Astrocyte of the spinal cord (primary cell): ENCODE results near the gene SRMS.

Source experiments
- DNase-seq: peaks from one replicate; pipeline ENCODE4 v3.0.0; 2011; ENCODE audit warnings: low read depth, low spot score
- H3K4me3 ChIP-seq: 2 replicates; pipeline ENCODE4 v1.5.1; 2011; ENCODE audit warnings: low read depth, mild to moderate bottlenecking, low read length, moderate library complexity
- in situ Hi-C: cut with HindIII; loops from 2 replicates; pipeline ENCODE4 v1.10.0; 2017; ENCODE audit warnings: low sequenced_read_pairs
- TF ChIP-seq, protein P1 (sequence below): IDR thresholded peaks from 2 replicates; pipeline ENCODE4 v1.5.1; 2012; ENCODE audit warnings: low read depth, mild to moderate bottlenecking, low read length, inconsistent platforms

SRMS gene

DNA sequence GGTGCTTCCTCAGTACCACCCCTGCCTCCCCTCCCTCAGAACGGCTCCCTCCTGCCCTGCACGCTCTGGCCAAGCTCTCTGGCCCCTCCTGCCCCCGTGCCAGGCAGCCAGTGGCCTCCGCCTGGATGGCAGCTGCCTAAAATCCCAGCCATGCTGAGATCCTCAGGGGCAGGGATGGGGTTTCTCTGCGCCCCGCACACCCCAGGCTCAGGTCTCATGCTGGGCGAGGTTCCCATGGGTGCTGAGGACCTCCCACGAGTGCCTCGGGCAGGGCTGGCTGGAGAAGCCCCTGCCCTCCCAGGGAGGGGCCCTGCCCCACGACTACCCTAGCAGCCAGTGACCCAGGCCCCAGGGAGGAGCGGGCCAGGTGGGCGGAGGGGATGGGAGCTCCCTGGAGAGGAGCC is 13.1 kb downstream of the SRMS start:
- no peak overlapping the region for H3K4me3 ChIP-seq
- in situ Hi-C loops, result no loop called here
- DNase-seq, result no peak
- TF ChIP-seq, protein P1, sequence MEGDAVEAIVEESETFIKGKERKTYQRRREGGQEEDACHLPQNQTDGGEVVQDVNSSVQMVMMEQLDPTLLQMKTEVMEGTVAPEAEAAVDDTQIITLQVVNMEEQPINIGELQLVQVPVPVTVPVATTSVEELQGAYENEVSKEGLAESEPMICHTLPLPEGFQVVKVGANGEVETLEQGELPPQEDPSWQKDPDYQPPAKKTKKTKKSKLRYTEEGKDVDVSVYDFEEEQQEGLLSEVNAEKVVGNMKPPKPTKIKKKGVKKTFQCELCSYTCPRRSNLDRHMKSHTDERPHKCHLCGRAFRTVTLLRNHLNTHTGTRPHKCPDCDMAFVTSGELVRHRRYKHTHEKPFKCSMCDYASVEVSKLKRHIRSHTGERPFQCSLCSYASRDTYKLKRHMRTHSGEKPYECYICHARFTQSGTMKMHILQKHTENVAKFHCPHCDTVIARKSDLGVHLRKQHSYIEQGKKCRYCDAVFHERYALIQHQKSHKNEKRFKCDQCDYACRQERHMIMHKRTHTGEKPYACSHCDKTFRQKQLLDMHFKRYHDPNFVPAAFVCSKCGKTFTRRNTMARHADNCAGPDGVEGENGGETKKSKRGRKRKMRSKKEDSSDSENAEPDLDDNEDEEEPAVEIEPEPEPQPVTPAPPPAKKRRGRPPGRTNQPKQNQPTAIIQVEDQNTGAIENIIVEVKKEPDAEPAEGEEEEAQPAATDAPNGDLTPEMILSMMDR, result no peak

DNA sequence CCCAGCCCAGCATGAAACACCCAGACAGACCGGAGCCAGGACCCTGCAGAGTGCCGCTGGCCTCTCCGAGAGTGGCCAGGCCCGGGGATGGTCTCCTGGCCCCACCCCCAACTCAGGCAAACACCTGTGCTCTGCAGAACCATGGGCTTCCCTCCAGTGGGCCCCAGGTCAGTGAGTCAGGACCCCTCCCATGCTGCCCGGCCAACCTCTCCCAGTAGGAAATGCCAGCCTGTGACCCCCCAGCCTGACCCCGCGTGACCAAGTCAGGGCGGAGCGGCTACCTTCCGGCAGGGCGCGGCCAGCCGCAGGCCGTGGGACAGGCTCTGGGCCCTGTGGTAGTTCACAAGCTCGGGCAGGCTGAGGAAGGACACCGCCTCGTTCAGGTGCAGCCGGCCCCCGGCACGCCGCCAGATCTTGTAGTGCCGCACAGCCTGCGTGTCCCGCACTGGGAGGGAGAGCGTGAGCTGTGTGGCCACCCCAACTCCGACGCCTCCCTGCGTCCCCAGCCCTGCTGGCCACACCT is 13.6 kb downstream of the SRMS start:
- DNase-seq, result no peak
- in situ Hi-C loops, result no loop called here
- TF ChIP-seq, protein P1, result no peak
- H3K4me3 ChIP-seq, result no peak overlapping the region

DNA sequence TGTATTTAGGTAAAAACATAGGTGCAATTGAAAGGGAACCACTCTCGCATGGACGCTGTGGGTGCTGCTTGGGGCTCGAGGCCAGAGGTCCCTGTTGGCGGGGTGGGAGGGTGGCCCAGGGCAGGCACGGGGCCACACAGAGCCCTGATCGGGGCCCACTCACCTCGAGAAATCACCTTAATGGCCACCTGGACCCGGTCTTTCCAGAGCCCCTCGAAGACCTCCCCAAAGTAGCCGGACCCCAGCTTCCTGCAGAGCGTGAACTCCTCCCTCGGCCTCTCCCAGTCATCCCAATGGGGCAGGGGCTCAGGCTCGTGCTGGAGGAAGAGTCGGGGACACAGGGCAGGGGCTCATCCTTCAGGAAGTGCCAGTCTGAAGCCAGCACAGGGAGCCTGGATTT is 14.2 kb downstream of the SRMS start:
- DNase-seq, result no peak
- in situ Hi-C loops, result no loop called here

DNA sequence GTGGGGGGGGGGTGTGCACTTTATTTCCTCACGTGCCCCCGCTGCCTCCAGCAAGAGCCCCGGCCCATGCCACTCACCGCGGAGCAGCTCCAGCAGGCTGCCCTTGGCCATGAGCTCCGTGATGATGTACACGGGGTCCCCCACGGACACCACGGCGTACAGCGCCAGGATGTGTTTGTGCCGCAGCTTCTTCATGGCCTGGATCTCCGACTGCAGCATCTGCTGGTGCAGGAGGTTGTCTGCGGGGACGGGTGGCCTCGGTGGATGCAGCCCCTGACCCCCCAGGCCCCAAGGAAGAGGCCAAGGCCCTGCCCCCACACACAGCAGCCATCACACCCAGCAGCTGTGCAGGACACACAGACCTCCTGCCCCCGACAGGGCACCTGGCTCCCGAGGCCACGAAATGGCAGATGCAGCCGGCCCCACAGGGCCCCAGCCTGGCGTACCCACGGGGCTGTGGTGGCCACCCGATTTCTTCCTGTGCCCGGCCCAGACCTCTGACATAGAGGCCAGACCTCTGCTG is 15.0 kb downstream of the SRMS start:
- in situ Hi-C loops, result no loop called here
- no peak for DNase-seq
- no peak overlapping the region for H3K4me3 ChIP-seq
- TF ChIP-seq, protein P1, result no peak

More for the DNA sequence above, 14.2 kb downstream of the SRMS start:
- H3K4me3 ChIP-seq, result no peak overlapping the region
- TF ChIP-seq, protein P1, result no peak

DNA sequence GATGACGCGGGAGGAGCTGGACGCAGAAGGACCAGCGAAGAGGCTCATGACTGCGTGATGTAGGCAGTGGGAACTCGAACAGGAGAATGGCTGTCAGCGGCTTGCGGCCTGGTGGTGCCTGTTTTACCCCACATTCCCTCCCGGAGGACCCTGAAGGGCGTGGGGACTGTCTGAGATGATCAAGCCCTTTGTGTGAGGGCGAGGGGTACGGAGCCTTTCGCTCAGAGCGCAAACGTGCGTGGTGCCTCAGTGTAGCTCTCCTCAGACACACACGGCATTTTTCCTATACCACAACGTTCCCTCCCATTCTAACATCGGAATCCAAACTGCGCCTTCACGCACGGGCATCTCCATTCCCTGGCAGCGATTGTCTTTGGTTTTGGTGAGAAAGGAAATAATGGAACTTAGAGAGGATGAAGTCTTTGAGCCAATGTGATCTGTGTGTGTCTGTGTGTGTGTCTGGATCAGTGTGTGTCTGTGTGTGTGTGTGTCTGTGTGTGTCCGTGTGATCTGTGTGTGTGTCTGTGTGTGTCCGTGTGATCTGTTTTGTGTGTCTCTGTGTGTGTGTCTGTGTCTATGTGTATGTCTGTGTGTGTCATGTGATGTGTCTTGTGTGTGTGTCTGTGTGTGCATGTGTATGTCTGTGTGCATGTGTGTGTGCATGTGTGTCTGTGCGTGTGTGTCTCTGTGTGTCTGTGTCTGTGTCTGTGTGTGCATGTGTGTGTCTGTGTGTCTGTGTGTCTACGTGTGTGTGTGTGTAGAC is 15.7 kb downstream of the SRMS start:
- H3K4me3 ChIP-seq, result no peak overlapping the region
- in situ Hi-C loops, result no loop called here
- TF ChIP-seq, protein P1, result no peak
- no peak for DNase-seq

DNA sequence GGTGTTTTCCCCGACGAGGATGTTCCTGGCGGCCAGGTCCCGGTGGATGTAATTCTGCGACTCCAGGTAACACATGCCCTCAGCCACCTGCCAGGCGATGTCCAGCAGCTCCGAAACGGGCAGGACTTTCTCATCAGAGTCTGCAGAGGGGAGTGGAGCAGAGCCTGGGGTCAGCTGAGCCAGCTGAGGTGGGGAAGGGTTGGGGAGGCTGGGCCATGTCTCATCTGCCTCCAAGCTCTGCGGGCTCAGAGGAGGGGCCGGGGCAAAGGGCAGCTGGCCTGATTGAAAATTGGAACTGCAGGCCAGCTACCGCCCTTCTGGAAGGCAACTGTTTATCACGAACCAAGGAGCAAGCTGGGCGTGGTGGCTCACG is 16.8 kb downstream of the SRMS start:
- TF ChIP-seq, protein P1, result no peak
- H3K4me3 ChIP-seq, result no peak overlapping the region
- no peak for DNase-seq
- in situ Hi-C loops, result no loop called here
